Stimulated activated CD8-positive, alpha-beta memory T cell treated with anti-CD3 and anti-CD28 coated beads, Interleukin-4, amount 100 ng/mL, for 4 hours (primary cell): Measurements from ENCODE around the gene DIO3.
"Not testable (repeated sequence)": the region's sequence is repeated elsewhere in the genome, so short reads cannot be mapped to it uniquely, and the experiment has no call there.

Experiments
- DNase-seq, 2 donors: peaks; one replicate each; pipeline ENCODE4 v3.0.0-alpha.2; 2020; ENCODE audit warnings: low read depth in 2 of 2, low spot score in 1 of 2

DIO3 gene

DNA sequence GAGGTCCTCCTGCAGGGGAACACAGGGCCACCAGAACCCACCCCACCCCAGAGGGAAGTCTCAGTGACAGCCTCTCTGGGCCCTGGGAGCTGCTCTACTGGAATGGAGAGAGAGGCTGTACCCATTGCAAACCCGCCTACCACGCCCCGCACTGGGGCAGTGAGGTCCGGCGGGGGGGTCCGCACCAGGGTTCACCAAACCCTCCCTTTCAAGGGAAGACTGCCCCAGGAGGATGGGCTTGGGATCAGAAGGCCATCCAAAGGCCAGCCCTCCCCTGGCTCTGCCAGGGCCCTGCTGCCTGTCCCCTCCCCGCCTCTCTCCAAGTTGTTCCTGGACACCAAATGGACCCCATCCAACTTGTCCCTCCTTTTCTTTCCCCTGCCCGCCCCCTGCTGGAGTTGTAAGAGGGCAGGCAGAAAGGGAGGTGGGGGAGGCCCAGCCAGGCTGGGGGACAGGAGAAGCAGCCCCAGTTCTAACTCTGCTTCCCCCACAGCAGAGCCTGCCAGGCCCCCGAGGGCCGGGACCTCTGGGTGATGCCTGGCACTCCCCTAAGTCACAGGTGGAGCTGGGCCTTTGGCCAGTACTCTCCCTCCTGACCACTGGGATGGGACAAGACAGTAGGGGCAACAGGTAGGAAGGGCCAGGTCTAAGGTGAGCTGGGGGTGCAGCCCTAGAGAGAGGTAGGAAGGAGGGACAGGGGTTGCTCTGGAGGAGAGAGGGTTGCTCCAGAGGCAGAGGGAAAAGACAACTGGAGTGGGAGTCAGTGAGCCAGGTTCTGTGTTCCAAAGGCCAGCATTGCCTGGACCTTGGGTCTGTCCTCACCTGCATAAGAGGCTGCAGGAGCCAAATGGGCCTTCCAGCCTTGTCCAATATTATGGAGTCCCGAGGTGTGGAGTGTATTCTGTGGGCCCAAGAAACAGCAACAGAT lies 3.2 kb upstream of the DIO3 start:
- no peak for DNase-seq

DNA sequence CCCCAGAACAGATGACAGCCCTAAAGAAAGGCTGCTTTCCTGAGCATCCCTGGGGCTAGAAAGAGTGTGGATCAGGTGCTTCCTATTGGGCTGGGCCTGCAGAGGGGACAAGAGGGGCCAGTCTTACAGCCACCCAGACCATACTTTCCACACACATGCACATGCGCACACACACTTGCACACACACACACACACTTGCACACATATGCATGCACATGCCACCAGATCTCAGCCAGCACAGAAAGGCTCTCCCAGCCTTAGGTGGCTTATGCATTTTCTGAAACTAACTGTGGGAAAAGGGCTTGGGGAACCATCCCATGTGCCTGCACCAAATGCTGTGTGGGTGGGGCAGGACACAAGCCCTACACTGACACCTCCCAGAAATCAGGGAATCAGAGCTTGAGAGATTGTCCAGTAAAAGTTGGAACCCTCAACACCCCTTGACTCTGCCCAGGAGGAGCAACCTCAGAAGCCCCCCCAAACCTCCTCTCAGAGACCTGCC lies 2.5 kb upstream of the DIO3 start:
- no peak for DNase-seq

DNA sequence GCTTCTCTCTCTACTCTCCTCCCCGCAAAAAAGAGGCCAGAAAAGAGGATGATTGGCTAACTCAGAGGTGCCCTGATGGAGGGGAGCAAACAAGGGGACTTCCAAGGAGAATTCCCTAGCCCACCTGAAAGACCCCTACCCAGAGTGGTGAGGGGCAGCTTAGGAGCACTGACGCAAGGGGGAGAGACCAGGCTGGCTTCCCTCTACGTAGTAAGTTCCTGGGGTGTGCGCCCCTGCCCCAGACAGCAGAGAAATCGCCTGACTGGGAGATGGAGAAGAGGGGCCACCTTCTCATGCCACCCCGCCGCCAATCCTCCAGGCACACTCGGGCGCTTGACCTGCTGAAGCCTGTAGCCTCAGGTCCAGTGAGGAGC lies 2.1 kb upstream of the DIO3 start:
- DNase-seq, result no peak

DNA sequence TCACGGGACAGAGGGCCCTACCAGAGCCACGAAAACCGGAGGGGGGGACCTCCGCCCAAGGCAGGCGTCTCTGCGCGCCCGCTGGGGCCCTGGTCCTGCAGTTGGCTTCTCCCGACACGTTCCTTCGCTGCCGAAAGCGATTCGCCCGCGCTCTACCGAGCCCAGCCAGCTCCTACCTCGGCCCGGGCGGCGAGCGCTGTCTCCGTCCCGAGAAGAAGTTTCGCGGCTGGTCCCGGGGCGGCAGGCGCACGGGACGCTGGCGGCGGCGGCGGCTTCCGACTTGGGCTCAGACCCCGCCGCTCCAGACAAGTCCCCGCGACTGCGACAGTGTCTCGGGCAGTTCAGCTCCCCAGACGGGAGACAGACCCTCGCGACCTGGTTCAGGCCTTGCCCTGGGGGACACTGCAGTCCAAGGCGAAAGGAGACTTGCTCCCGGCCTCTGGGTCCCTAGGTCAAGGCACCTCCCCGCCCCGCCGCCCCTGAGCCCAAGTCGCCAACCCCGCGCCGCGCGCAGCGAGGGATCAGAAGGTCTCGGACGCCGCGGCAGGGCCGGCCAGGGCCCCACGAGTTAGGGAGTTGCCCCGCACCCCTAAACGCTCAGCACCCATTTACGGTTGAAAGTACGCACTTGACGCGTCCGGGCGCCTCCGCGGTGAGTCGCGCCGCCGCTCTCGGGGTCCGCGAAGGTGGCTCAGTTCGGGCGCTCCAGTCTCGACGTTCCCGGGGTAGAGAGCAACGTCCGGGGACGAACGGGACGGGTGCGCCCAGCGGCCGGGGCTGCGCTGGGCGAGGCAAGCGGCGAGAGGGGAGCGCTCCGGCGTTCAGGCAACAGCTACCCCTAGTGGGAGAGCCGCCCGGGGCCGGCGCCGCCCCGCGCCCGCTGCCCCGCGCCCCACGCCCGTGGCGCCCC lies 1.4 kb upstream of the DIO3 start:
- DNase-seq, result no peak

DNA sequence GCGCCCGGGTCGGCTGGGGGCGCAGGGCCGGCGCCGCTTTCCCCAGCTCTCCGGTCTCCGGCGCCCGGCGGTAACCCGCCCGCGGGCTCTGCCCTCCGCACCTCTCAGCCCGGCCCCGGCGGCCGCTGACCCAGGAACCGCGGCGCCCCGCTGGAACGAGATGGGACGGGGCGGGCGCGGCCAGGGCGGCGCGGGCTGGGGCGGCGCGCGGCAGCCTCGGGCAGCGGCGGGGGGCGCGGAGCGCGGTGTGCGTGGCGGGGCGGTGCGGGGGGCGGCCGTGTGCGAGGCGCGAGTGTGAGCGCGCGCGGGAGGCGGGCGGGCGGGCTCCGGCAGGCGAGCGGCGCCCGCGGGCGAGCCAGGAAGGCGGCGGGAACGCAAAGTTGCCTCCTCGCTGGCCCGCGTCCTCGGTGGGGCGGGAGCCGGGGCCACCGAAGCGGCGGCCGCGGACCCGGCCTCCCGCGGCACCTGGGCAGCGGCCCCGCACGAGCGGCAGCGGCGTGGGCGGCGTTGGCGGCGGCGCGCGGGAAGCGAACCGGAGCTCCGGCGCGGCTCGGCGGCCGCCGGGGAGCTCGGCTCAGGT lies 671 bp upstream of the DIO3 start:
- no peak for DNase-seq

DNA sequence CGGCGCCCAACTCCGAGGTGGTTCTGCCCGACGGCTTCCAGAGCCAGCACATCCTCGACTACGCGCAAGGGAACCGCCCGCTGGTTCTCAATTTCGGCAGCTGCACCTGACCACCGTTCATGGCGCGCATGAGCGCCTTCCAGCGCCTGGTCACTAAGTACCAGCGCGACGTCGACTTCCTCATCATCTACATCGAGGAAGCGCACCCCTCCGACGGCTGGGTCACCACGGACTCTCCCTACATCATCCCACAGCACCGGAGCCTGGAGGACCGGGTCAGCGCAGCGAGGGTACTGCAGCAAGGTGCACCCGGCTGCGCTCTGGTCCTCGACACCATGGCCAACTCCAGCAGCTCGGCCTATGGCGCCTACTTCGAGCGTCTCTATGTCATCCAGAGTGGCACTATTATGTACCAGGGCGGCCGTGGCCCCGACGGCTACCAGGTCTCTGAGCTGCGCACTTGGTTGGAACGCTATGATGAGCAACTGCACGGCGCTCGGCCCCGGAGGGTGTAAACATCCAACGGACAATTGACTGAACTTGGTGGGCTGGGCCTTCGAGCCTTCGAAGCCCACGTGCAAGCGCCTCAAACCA lies 699 bp downstream of the DIO3 start:
- no peak for DNase-seq

DNA sequence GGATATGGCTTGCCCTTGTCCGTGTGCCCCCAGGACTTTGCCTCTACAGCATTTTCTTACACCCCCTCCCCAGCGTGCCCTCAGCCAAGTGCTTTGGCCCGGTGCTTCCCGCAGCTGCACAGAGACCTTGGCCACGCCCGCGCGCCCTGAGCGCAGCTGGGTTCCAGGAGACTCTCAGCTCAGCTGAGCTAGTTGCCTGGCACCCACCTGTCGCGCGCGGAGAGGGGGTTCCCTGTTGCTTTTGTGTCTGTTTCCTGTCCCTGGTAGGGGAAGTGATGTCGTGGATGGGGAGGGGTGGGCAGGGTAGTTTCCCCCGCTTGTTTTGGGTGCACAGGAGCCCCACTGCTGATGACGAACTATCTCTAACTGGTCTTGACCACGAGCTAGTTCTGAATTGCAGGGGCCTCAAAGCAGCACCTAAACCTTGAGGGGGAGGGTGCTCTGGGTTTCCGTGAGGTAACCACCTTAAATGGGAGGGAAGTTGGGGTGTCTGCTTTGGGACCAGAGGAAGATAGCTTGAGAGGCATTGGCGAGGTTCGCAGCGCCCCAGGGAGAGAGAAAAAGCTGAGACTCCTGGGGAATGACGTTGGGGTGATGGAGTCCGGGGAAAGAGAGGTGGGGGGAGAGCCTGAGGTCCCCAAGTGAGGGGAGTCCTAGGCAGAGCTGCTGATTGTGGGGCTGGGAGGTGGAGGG lies 1.5 kb downstream of the DIO3 start:
- DNase-seq, result no peak

DNA sequence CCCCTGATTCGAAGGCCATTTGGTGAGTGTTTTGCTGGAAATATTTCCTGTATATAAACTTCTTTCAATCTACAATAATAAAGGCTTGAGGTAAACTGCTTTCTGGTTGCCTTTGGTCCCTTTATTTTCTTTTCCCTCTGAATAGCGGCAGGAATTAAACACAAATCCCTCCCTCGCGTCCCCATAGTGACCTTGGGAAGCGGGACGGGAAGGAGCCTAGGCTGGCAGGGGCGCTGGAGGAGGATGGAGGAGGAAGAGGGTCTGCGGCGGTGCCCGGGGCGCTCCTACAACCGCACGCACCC lies 2.0 kb downstream of the DIO3 start:
- DNase-seq, result no peak

DNA sequence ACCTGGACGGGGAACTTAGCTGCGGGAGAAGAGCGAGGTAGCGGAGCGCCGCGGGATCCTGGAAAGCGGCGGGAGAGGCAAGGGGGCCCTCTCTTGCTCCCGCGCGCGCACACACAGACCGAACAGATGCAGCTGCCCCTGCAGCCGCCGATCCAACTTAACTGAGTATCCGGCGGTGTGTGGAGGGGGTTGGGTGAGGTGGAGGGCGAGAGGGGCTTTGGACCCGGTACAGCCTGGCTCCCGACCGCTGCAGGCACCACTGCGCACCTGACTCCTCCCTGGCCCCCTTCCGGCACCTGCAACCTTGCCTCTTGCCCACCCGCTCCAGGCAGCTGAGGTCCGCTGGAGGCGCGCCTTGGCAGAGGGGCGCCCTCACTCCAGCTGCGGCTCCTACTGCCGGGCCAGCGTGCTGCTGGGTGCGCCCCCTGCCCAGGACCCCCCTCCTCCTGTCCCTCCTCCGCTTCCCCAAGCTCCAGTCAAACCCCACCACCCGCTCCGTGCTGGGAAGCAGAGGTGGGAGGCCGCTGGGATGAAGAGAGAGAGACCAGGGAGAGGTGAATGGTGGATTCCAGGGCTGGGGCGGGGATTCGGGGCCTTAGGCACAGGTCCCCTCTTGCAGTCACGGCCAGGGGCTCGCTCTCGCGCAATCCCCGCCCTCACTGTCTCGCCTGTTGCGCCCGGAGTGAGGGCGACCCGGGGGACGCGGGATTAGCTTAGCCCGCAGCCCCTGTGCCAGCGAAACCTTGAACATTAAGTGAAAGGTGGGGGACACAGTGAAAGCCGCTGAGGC lies 2.6 kb downstream of the DIO3 start:
- no peak for DNase-seq

DNA sequence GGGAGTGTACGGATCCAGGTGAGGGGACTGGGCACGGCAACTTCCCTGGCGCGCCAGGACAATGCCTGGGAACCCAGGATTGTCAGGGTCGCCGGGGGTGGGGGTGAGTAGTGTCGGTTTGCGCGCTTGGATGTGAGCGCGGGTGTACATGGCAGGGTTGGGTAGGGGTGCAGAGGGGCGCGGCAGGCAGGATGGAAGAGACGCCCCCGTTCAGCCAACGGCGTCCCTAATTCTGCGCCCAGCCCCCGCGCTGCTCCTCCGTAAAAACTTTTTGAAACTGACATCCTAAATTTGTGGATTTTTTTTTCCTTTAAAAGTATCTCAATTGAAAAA lies 3.1 kb downstream of the DIO3 start:
- DNase-seq, result no peak

DNA sequence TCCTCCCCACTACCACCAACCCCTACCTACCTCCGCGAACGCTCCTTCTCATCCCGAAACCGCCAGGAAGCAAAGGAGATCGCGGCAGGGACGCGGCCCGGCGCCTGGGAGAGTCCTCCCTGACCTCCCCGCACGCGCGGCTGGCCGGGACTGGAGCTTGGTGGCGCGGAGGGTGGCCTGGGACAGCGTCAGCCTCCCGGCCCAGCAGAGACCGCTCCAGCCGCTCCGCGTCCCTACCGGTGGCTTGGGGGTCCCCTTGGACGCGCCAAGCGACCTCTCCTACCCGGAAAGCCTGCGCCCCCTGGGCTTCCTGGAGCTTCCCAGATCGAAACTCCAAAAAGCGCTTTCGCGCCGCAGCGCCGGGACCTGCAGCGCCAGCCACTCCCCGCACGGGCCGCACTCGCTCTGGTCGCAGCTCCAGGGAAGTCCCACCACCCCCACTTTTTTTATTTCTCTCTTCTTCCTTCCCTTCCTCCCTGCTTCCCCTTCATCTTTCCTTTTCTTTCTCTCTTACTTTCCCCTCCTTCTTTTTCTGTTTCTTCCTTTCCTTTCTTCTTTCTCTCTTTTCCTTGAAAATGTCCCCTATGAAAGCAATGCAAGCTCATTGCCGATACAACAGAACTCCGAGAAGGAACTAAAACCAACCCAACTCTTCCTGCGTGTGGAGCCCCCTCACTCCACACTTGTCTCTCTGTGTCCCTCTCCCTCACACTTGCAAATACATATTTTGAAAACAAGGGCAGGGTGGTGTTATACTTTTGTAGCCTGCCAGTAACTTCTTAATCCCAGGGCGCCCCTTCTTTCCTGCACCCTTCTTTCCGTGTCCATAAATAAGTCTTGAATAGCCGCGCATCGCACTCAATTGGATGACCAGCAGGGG lies 3.8 kb downstream of the DIO3 start:
- no peak for DNase-seq

DNA sequence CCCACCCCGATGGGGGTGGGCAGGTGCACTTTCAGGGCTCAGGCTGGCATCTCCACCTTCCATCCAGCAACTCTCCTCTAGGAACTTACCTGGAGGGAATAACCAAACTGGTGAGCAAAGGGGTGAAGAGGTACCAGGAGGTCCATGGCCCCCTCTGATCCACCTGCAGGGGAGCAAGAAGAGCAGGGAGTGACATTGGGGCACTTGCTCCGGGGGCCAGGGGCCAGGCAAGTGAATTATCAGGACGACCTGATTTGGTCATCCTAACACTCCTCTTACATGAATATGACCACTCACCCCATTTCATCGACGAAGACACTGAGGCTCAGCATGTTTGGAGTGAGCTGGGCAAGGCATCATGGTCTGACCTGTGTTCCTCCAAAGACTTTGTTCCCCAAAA lies 6.0 kb downstream of the DIO3 start:
- DNase-seq, result no peak

DNA sequence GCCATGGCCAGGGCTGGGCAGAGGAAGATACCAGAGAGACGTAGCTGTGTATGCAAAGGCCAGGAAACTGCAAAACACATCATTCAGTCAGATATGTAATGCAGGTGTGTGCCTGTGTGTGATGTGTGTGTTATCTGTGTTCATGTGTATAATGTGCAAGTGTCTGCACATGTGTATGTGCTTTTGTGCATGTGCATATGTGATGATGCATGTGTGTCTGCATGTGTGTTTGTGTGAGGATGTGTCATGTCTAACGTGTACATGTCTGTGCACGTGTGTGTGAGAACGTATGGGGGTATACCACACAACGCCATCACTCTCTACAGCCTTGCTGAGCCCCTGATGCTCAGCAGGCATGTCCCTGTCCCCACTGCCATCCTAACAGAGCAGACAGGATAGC lies 9.7 kb downstream of the DIO3 start:
- DNase-seq, result no peak

DNA sequence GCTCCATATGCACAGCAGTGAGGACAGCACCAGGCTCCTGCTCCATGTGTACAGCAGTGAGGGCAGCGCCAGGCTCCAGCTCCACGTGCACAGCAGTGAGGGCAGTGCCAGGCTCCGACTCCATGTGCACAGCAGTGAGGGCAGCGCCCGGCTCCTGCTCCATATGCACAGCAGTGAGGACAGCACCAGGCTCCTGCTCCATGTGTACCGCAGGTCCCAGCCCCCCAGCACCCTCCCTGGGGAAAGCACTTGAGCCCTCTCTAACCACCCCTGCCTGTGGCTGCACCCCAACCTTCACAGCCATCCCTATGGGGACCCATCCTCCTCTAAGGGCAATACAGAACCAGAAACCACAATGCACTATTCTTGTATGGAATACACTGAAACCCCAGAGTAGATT lies 11.2 kb downstream of the DIO3 start:
- DNase-seq, result not testable (repeated sequence)

DNA sequence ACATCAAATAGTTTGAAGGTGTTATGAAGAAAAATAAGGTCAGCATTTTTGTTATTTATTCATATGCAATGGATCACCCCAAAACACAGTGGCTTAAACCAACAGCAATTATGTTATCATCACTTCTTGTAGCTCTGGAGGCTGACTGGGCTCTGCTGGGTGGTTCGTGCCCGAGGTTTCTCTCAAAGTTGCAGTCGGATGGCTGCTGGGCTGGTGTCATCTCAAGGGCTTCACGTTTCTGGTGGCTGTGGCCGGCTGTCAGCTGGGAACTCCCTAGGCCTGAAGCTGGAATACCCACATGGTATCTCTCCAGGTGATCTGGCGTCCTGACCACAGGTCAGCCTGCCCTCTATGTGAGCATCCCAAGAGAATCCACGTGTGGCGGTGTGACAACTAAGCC lies 12.0 kb downstream of the DIO3 start:
- no peak for DNase-seq

DNA sequence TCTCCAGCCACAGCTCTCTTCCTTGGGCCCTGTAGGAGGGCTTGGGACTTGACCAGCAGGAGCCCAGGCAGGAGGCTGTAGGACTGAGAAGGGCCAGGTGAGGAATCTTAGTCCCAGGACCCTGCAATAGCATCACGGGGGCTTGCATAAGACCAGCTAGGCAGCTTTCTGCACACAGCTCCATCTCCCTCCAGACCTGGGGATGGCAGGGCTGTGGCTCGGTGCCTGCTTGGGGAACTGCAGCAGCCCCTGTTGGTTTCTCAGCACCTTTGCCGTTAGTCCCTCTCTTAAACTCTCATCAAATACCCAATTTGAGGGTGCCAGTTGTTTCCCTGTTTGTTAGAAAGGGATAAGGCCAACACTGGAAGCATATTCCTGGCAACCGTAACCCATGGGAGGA lies 14.3 kb downstream of the DIO3 start:
- DNase-seq, result no peak

DNA sequence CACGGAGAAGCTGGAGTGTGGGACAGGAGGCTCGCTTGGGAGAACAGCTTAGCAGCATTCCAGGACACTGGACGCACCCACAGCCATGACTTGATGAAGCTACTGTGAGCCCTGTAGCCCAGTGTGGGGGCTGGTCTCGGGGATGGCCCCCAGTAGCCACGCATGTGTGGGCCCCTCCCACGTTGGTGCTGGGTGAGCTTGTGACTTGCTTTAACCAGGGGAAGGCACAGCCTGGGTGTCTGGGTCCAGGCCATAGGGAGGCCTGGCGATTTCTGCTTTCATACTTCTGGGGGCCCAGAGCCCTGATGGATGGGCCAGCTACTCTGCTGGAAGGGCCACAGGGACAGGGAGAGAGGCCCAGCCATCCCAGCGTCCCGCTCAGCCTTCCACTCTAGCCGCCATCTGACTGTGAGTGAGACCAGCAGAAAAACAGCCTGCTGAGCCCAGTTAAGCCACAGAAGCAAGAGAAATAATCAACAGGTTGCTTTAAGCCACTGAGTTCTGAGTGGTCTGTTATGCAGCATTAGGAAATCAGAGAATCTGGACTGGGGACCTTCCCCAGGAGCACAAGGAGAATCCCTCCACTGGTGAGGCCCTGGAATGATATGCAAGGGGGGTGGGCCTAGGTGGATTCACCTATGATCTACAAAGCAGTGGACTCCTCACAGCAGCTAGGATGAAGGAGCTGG lies 16.1 kb downstream of the DIO3 start:
- DNase-seq, result no peak

DNA sequence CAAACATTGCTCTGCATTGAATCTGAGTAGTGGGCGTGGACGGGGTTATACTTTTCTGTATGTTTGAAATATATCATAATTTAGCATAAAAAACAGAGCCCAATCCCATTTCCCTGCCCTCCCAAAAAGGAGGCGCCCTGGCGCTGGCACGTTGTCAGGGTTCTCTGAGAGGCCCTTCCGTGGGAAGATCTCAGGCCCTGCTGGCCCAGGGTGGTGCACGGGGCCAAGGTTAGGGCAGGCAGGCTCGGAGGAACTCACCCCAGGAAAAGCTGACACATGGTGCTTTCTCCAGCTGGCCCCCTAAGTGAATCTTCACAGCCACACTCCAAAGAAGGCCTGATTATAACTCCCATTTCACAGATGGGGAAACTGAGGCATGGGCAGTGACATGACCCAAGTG lies 17.2 kb downstream of the DIO3 start:
- DNase-seq, result no peak
